ENCODE results near the gene ZNF862. TPM values are rescaled to one million over a fixed set of nuclear protein-coding genes. Genes with fewer than 3 reads are reported as not detected.
"Not testable (repeated sequence)": the region's sequence is repeated elsewhere in the genome, so short reads cannot be mapped to it uniquely, and the experiment has no call there.

The ZNF862 gene
- total RNA-seq, 2 experiments from 2014 or later, result 21.5 to 24.9 TPM

DNA sequence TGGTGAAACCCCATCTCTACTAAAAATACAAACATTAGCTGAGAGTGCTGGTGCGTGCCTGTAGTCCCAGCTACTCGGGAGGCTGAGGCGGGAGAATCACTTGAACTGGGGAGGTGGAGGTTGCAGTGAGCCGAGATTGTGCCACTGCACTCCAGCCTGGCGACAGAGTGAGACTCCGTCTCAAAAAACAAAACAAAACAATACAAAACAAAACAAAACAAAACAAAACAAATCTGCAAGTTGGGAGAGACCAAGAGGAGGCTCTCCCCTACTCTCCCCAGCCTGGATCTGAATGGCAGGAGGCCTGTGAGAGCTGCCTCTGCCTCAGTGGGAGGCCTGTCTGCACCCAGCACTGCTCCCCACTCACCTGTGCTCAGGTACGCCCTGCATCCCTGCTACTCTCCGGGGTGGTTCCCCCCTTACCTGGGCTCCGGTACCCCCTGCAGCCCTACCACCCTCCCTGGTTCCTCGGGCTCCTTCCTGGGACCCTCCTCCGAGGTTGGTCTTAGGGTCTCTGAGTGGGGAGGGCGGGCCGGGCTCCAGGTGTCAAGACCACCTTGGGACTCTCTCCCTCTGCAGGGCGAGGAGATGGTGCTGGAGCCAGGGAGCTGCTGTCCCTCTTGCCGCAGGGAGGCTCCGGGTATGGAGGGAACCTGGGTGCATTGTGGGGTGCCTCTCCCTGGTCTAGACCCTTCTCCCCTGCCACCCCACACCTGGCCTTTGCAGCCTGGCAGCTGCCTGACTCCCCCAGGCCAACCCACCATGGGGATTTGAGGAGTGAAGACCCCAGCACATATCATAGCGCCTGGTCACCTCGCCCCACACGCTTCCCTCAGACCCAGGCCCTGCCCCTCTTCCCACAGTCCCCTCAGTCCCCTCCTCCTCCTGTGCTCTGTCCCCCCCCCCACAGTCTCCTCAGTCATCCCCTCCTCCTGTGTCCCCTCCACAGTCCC is 9.5 kb upstream of the ZNF862 start:
- Mint-ChIP-seq H3K4me3 (no peak overlapping the region), H3K27me3 (ENCODE audit: low read depth) (peaks cover 5% of the 10 kb centered on the region), H3K9me3 (ENCODE audit: insufficient read depth) (no peaks in the 10 kb centered on the region), H3K36me3 (ENCODE audit: low read depth) (no peaks in the 10 kb centered on the region), H3K27ac (no peak overlapping the region), H3K4me1 (ENCODE audit: low read depth) (peaks cover 5% of the 10 kb centered on the region)
- ATAC-seq, result no peak
- POLR2A ChIA-PET, result no interaction called here
- no peak for DNase-seq
- CTCF ChIA-PET, result no interaction called here

- H3K27me3 Mint-ChIP-seq (ENCODE audit: low read depth), result peaks cover 16% of the 10 kb centered on the region
- DNase-seq; H3K4me1 Mint-ChIP-seq (ENCODE audit: low read depth); CTCF ChIA-PET; H3K4me3 Mint-ChIP-seq; POLR2A ChIA-PET; H3K27ac Mint-ChIP-seq; H3K9me3 Mint-ChIP-seq (ENCODE audit: insufficient read depth); H3K36me3 Mint-ChIP-seq (ENCODE audit: low read depth); ATAC-seq: not testable (repeated sequence)
Observed at GRCh38 chr7:149830527-149830926, 7.6 kb upstream of the ZNF862 start.

DNA sequence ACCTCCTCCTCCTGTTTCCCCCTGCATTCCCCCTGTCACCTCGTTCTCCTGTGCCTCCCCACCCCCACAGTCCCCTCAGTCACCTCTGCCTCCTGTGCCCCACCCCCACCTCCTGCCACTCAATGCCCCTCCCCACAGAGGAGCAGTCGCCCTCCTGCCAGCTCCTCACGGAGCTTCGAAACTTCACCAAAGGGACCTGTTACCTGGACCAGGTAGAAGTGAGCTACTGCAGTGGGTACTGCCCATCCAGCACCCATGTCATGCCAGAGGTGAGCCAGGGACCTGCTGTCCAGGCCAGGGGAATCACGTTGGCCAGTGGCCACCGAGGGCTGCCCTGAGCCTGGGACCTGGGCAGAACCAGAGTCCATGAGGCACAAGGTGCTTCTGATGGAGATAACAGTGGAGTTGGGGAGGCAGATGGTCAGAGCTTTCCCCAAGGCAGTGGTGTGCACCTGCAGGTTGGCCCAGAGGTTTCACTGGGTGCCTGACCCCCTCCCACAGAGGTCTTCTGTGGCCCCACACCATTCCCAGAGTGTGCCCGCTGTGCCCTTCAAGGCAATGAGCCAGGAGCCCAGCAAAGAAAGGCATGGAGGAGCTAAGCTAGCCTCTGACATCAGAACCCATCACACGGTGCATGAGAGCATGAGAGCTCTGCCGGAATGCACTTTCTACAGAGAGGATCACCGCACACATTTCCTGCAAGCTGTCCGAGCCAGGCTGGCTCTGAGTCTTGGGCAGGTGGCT is 7.0 kb upstream of the ZNF862 start:
- POLR2A ChIA-PET, result no interaction called here
- H3K9me3 Mint-ChIP-seq (ENCODE audit: insufficient read depth), result no peaks in the 10 kb centered on the region
- CTCF ChIA-PET, result no interaction called here
- H3K4me1 Mint-ChIP-seq (ENCODE audit: low read depth), result peaks cover 5% of the 10 kb centered on the region
- DNase-seq, result no peak
- no peak for ATAC-seq
- no peak overlapping the region for H3K4me3 Mint-ChIP-seq
- no peaks in the 10 kb centered on the region for H3K36me3 Mint-ChIP-seq (ENCODE audit: low read depth)
- no peak overlapping the region for H3K27ac Mint-ChIP-seq
- peaks cover 20% of the 10 kb centered on the region for H3K27me3 Mint-ChIP-seq (ENCODE audit: low read depth)

DNA sequence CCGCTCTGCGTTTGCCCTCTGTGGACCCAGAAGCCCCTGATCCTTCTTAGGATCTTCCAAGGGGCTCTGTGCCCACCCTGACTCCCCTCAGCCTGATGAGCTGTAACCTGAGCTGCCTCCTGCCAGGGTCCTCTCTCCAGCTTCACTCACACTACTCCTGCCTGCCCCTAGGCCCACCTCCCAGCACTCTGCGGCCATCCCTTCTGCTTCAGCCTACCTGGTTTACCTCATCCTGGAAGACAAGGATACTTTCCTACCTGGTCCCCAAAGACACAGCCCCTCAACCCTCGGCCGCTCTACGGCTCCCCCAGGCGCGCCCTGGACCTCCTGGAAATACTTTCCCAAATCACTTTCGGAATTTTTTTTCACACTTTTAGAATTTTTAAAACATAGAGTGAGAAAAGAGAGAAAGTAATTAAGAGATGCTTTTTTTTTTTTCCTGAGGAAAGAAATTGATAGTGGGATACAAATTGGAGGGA is 6.4 kb upstream of the ZNF862 start:
- peaks cover 5% of the 10 kb centered on the region for H3K4me1 Mint-ChIP-seq (ENCODE audit: low read depth)
- H3K27me3 Mint-ChIP-seq (ENCODE audit: low read depth), result peaks cover 20% of the 10 kb centered on the region
- CTCF ChIA-PET, result no interaction called here
- no peaks in the 10 kb centered on the region for H3K9me3 Mint-ChIP-seq (ENCODE audit: insufficient read depth)
- H3K27ac Mint-ChIP-seq, result no peak overlapping the region
- H3K36me3 Mint-ChIP-seq (ENCODE audit: low read depth), result no peaks in the 10 kb centered on the region
- no peak overlapping the region for H3K4me3 Mint-ChIP-seq
- POLR2A ChIA-PET, result no interaction called here
- DNase-seq (no peak), ATAC-seq (no peak)

DNA sequence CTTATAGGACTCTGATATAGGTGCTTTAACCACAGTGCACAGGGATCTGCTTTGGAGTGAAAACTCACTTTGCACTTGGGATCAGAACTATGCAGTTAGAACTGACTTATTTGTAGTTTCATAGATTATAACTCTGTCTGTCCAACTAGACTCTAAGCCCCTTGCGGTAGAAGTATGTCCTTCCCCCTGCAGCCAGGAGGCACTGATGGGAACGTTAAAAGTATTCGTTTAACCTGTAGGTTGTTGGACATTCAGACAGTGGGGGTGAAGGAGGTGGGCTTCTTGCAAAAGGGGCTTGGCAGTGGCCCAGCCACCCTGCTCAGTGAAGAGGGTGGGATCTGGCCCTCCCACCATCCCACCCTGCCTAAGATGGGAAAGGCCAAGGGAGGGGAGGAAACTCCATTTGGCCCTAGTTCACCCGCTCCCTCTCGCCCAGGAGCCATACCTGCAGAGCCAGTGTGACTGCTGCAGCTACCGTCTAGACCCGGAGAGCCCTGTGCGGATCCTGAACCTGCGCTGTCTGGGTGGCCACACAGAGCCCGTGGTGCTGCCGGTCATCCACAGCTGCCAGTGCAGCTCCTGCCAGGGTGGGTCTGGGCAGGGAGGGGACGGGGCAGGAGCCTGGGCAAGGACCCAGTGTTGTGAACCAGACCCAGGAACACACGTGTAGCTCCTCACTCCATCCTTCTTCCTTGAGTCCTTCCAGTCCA is 5.7 kb upstream of the ZNF862 start:
- DNase-seq, result no peak
- ChIA-PET POLR2A (no interaction called here), CTCF (interaction anchor here (0.6 kb wide), 1 partner anchor 323 kb away, joined by 3 read pairs; no protein-coding TSS in a partner anchor)
- Mint-ChIP-seq H3K9me3 (ENCODE audit: insufficient read depth) (no peaks in the 10 kb centered on the region), H3K4me3 (no peak overlapping the region), H3K27me3 (ENCODE audit: low read depth) (peaks cover 20% of the 10 kb centered on the region), H3K27ac (no peak overlapping the region), H3K4me1 (ENCODE audit: low read depth) (peaks cover under 1% of the 10 kb centered on the region), H3K36me3 (ENCODE audit: low read depth) (no peaks in the 10 kb centered on the region)
- no peak for ATAC-seq

GRCh38 chr7:149833495-149834130 is 4.6 kb upstream of the ZNF862 start:
- Mint-ChIP-seq H3K36me3 (ENCODE audit: low read depth) (no peaks in the 10 kb centered on the region), H3K27ac (no peak overlapping the region), H3K9me3 (ENCODE audit: insufficient read depth) (no peaks in the 10 kb centered on the region), H3K4me1 (ENCODE audit: low read depth) (peaks cover 7% of the 10 kb centered on the region), H3K4me3 (no peak overlapping the region), H3K27me3 (ENCODE audit: low read depth) (peaks cover 20% of the 10 kb centered on the region)
- ChIA-PET CTCF (no interaction called here), POLR2A (no interaction called here)
- no peak for DNase-seq
- no peak for ATAC-seq

- Mint-ChIP-seq H3K27ac (no peak overlapping the region), H3K4me1 (ENCODE audit: low read depth) (peaks cover 15% of the 10 kb centered on the region), H3K9me3 (ENCODE audit: insufficient read depth) (no peaks in the 10 kb centered on the region), H3K36me3 (ENCODE audit: low read depth) (peaks cover 4% of the 10 kb centered on the region), H3K27me3 (ENCODE audit: low read depth) (peaks cover 20% of the 10 kb centered on the region), H3K4me3 (no peak overlapping the region)
- ChIA-PET POLR2A (no interaction called here), CTCF (interaction anchor here (1.0 kb wide), 1 partner anchor 27 kb away, joined by 3 read pairs; no protein-coding TSS in a partner anchor)
- ATAC-seq (no peak), DNase-seq (no peak)
Observed at GRCh38 chr7:149834601-149835000, 3.6 kb upstream of the ZNF862 start.

DNA sequence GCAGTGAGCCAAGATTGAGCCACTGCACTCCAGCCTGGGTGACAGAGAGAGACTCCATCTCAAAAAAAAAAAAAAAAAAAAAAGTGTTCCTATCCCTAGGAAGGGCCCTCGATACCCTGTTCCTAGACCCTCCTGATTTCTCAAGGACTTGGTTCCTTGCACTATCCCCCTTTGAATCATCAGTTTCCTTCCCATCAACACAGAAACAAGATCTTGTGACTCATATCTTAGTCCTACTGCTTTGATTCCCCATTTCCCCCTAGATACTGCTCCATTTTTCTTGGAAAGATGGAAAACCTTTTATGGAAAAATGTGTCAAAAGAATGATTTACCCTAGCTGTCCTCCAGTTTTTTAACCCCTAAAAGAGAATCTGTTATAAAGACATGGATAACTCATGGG is 1.7 kb upstream of the ZNF862 start:
- Mint-ChIP-seq H3K4me1 (ENCODE audit: low read depth) (peaks cover 27% of the 10 kb centered on the region), H3K9me3 (ENCODE audit: insufficient read depth) (no peaks in the 10 kb centered on the region), H3K4me3 (no peak overlapping the region), H3K36me3 (ENCODE audit: low read depth) (peaks cover 8% of the 10 kb centered on the region), H3K27me3 (ENCODE audit: low read depth) (peaks cover 20% of the 10 kb centered on the region), H3K27ac (no peak overlapping the region)
- DNase-seq (no peak), ATAC-seq (no peak)
- ChIA-PET CTCF (no interaction called here), POLR2A (interaction anchor here (0.6 kb wide), 1 partner anchor 20 kb away, joined by 4 read pairs; no protein-coding TSS in a partner anchor)

DNA sequence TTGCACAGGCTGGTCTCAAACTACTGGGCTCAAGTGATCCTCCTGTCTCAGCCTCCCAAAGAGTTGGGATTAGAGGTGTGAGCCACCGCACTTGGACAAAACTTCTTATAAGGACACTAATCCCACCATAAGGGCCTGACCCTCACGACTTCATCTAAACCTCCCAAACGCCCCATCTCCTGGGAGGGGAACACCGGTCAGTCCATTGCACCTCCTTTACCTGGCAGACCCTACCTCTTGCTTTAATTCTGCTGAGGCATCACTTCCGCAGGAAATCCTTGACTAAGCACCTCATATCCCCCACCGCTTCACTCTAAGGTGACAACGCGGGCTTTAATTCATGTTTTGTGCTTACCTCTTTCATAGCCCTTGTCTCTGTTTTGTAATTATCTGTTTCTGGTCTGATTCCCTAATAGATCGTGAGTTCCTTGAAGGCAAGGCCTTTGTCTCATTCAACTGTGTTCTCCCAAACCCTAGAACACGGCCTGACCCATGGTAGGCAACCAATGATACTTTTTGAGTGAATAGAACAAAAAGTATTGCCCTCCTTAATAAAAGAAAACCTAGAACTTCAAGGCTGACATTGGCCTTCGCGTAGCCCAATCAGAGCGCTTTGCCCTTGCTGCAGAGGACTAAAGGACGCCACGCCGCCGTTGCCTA is 481 bp upstream of the ZNF862 start:
- Mint-ChIP-seq H3K36me3 (ENCODE audit: low read depth) (peaks cover 8% of the 10 kb centered on the region), H3K27ac (peak overlapping the region; percentile 83), H3K27me3 (ENCODE audit: low read depth) (peaks cover 19% of the 10 kb centered on the region), H3K4me3 (peak overlapping the region; percentile 84), H3K4me1 (ENCODE audit: low read depth) (peaks cover 29% of the 10 kb centered on the region), H3K9me3 (ENCODE audit: insufficient read depth) (no peaks in the 10 kb centered on the region)
- POLR2A ChIA-PET, result interaction anchor here (0.6 to 2.4 kb wide), 8 partner anchors 9 to 1321 kb away, joined by 3 to 35 read pairs (median 4); no protein-coding TSS in a partner anchor
- DNase-seq (no peak), ATAC-seq (no peak)
- CTCF ChIA-PET, result interaction anchor here (1.0 to 2.9 kb wide), 6 partner anchors 12 to 44 kb away, joined by 6 to 14 read pairs (median 10); no protein-coding TSS in a partner anchor

DNA sequence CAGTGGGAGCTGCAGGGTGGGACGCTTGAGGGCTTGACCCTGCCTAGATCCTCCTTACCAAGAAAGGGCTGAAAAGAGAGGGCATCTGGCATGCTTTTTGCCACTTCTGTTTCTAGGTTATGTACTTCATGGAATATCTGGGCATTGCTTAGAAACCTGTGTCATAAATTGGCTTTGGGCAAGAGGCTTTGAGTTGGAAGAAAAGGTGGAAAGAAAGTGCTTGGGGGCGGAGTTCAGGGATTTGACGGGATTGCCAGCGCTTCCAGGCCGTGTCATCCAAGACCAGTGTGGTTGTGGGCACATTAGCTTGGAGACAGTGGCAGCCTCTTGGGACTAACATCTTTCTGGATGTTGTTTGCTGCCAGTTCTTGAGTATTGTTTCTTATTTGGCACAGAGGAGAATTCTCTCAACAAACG is 825 bp downstream of the ZNF862 start:
- Mint-ChIP-seq H3K27me3 (ENCODE audit: low read depth) (peaks cover 17% of the 10 kb centered on the region), H3K4me1 (ENCODE audit: low read depth) (peaks cover 29% of the 10 kb centered on the region), H3K4me3 (peak overlapping the region; percentile 84), H3K9me3 (ENCODE audit: insufficient read depth) (no peaks in the 10 kb centered on the region), H3K27ac (peak overlapping the region; percentile 68), H3K36me3 (ENCODE audit: low read depth) (peaks cover 8% of the 10 kb centered on the region)
- POLR2A ChIA-PET, result interaction anchor here (1.7 to 2.4 kb wide), 3 partner anchors 11 to 31 kb away, joined by 6 to 35 read pairs (median 11); no protein-coding TSS in a partner anchor
- no peak for ATAC-seq
- CTCF ChIA-PET, result interaction anchor here (2.4 to 2.9 kb wide), 4 partner anchors 10 to 31 kb away, joined by 9 to 14 read pairs (median 12); no protein-coding TSS in a partner anchor
- DNase-seq, result no peak

All from activated CD8-positive, alpha-beta T cell treated with anti-CD3 and anti-CD28 coated beads, Interleukin-2, amount 10 ng/mL, durations not matched to agents 7 days and 5 days (primary cell).